Measurements from ENCODE around the gene MMP24OS. TPM values are rescaled to one million over a fixed set of nuclear protein-coding genes. Genes with fewer than 3 reads are reported as not detected.
A peak's percentile ranks its signal among the peaks of the same experiment; 100 is the strongest.

The MMP24OS gene
- total RNA-seq, 4 donors from 2014 or later, result 12.8 to 21.5 (median 18.7) TPM

DNA sequence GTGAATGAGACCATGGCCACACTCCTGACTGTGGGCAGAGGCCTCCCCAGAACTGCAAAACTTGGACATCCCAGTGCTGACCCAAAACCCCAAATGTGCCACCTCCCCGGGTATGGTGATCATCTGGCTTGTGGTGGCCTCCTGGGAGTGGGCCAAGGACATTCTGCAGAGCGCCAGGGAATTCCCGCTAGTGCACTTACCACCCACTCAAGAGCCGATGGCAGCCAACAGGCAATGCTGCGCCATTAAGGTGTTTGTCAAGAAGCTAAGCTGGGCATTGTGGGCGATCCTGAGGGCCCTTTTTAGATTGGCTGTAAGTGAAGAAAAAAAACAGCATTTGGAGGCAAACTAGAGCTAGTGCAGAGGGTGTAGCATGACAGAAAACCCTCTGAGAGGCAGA, 42.0 kb downstream of the MMP24OS start:
- DNase-seq, result no peak

DNA sequence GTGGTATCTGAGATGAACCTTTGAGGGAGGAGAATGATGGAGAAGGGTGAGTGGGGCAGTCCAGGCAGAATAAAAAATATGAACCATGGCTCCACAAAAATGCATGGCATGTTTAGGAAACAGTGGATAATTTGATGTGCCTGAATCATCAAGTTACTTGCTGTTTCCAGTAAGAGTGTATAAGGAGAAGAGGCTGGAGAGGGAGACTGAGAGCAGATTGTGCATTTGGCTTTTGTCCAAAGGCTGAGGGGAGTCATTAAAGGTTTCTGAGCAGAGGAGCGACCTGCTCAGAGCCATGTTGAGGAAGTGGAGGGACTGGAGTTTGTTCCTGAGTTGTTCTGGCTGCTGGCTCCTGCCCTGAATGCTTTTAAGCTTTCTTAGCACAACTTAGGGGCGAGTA, 45.3 kb downstream of the MMP24OS start:
- no peak overlapping the region for H3K27ac ChIP-seq
- DNase-seq, result no peak
- peaks cover 0 to 11% (median 0%) of the 10 kb centered on the region in 3 donors for H3K36me3 ChIP-seq
- H3K4me3 ChIP-seq, result no peak overlapping the region
- peaks cover 0 to 8% (median 0%) of the 10 kb centered on the region in 4 donors for H3K27me3 ChIP-seq
- TF ChIP-seq, protein P1, sequence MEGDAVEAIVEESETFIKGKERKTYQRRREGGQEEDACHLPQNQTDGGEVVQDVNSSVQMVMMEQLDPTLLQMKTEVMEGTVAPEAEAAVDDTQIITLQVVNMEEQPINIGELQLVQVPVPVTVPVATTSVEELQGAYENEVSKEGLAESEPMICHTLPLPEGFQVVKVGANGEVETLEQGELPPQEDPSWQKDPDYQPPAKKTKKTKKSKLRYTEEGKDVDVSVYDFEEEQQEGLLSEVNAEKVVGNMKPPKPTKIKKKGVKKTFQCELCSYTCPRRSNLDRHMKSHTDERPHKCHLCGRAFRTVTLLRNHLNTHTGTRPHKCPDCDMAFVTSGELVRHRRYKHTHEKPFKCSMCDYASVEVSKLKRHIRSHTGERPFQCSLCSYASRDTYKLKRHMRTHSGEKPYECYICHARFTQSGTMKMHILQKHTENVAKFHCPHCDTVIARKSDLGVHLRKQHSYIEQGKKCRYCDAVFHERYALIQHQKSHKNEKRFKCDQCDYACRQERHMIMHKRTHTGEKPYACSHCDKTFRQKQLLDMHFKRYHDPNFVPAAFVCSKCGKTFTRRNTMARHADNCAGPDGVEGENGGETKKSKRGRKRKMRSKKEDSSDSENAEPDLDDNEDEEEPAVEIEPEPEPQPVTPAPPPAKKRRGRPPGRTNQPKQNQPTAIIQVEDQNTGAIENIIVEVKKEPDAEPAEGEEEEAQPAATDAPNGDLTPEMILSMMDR (IDR thresholded peaks at IDR 0.05), result no peak
- no peak for TF ChIP-seq POLR2A (IDR thresholded peaks at IDR 0.05)
- H3K4me1 ChIP-seq, result no peaks in the 10 kb centered on the region
- intact Hi-C loops (cut with DNase I), result no loop called here
- WGBS, 2 donors, result 69 to 86% methylated on average over 2 of the region's 2 CpGs
- no peaks in the 10 kb centered on the region for H3K9me3 ChIP-seq

More for the DNA sequence above, 42.0 kb downstream of the MMP24OS start:
- H3K9me3 ChIP-seq, result no peaks in the 10 kb centered on the region
- no peaks in the 10 kb centered on the region for H3K27me3 ChIP-seq
- intact Hi-C loops (cut with DNase I), result no loop called here
- no peak overlapping the region for H3K4me3 ChIP-seq
- no peak overlapping the region for H3K27ac ChIP-seq
- TF ChIP-seq POLR2A (IDR thresholded peaks at IDR 0.05), result no peak
- TF ChIP-seq, protein P1 (IDR thresholded peaks at IDR 0.05), result no peak
- WGBS, 2 donors, result 89% methylated on average over 3 of the region's 6 CpGs; no CpG with 5 or more reads in 1 of the 2 donors
- H3K4me1 ChIP-seq, result no peaks in the 10 kb centered on the region
- peaks cover 0 to 11% (median 0%) of the 10 kb centered on the region in 3 donors for H3K36me3 ChIP-seq

DNA sequence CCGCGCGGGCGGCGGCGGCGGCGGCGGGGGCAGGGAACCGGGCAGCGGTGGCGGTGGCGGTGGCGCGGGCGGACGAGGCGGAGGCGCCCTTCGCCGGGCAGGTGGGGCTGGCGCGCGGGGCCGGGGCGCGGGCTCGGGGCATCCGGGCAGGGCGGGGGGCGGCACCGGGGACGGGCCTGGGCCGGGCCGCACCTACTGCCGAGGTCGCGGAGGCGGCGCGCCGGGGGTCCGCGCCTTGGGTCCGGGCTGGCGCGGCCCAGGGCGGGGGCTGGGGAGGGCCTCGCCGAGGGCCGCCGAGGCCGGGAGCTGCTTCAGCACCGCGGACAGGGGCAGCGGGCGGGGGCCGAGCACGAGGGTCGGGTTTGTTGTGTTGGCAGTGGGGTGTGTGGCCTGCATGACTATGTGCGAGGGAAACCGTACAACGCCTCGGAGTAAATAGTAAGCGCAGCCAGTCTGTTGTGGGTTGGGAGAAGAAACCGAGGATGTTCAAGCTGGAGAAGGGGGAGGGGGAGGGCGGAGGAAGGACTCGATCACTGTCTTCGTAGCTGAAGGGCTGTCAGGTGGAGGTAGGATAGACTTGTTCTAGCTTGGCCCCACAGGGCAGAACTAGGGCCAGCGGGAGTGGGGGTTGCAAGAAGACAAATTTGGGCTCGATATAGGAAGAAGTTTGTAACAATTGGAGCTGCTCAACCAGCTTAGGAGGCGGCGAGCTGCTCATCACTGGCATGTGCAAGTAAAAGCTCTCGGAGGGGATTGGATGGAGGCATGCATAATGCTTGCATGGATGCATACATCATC, 50.8 kb downstream of the MMP24OS start:
- DNase-seq, result no peak
- Histone ChIP-seq H3K27ac (no peak overlapping the region), H3K27me3 (peaks cover 0 to 28% (median 0%) of the 10 kb centered on the region in 4 donors), H3K36me3 (no peaks in the 10 kb centered on the region), H3K4me1 (peaks cover 0 to 12% (median 4%) of the 10 kb centered on the region in 3 donors), H3K9me3 (no peaks in the 10 kb centered on the region), H3K4me3 (peak overlapping the region in 2 of 4 donors; percentile 39 to 59)
- intact Hi-C loops (cut with DNase I), result no loop called here
- WGBS, 2 donors, result 24 to 40% methylated on average over 15 to 17 of the region's 74 CpGs
- no peak for TF ChIP-seq POLR2A (IDR thresholded peaks at IDR 0.05)
- TF ChIP-seq, protein P1 (IDR thresholded peaks at IDR 0.05), result no peak

Other genes starting within 250 kb of the MMP24OS start
- gene TRPC4AP, start 185.3 kb downstream of the MMP24OS start, total RNA-seq, result 10 to 100 TPM; 35.2 to 50.4 (median 47.2) TPM
- 10 to 100 TPM; 12.5 to 17.5 (median 14.6) TPM for gene EDEM2, start 130.8 kb downstream of the MMP24OS start, total RNA-seq
- gene PROCR, start 106.0 kb downstream of the MMP24OS start, total RNA-seq, result 10 to 100 TPM in 3 of 4 donors, 1 to 10 TPM in 1; 2.5 to 19.6 (median 14.6) TPM
- under 1 TPM in 3 of 4 donors, not detected in 1; 0.06 to 0.38 (median 0.08) TPM for gene MMP24, start 51.4 kb downstream of the MMP24OS start, total RNA-seq
- 100 to 1,000 TPM; 176 to 240 (median 198) TPM for gene EIF6, start 6.7 kb upstream of the MMP24OS start, total RNA-seq
- gene FAM83C, start 14.3 kb upstream of the MMP24OS start, total RNA-seq, result 10 to 100 TPM; 29.5 to 55.3 (median 38.2) TPM
- 10 to 100 TPM; 13.2 to 28.2 (median 23.0) TPM for gene UQCC1, start 133.9 kb upstream of the MMP24OS start, total RNA-seq
- gene GDF5, start 160.1 kb upstream of the MMP24OS start, total RNA-seq, result under 1 TPM in 1 of 4 donors, not detected in 3; 0.38 TPM
- 10 to 100 TPM; 10.6 to 22.7 (median 16.6) TPM for gene CEP250, start 177.5 kb upstream of the MMP24OS start, total RNA-seq